A673 (cell line): ENCODE measurements around the gene SLIT3. TPM values are rescaled to one million over a fixed set of nuclear protein-coding genes. Genes with fewer than 3 reads are reported as not detected.

Experiments
- BruUV-seq: library from RNA; stranded (reverse); fragments of 400-500 nt; replicated peaks from 2 replicates; lab custom pipeline; 2021; lab: Mats Ljungman, UMichigan
- CTCF ChIA-PET: fragments of 300-600 bp; sonication (Branson Sonifier 250); formaldehyde crosslinking; loops from one replicate; lab custom pipeline; 2022; ENCODE audit warnings: antibody characterized with exemption; lab: Charles Lee
- POLR2A ChIA-PET: fragments of 300-600 bp; sonication (Branson Sonifier 250); formaldehyde crosslinking; loops from one replicate; lab custom pipeline; 2022; ENCODE audit warnings: antibody characterized with exemption; ENCODE audit not compliant: low non-redundant PET; lab: Charles Lee
- DNase-seq: peaks from one replicate; pipeline ENCODE4 v3.0.0-alpha.2; 2015; ENCODE audit warnings: low spot score
- H3K27ac ChIP-seq: fragments of 200-600 bp; sonication (generic); 2 replicates; pipeline ENCODE4 v1.5.1; 2016; ENCODE audit warnings: mixed run types, low read depth, mild to moderate bottlenecking, mixed read lengths, antibody characterized with exemption, low read length; ENCODE audit not compliant: poor library complexity, severe bottlenecking
- H3K27me3 ChIP-seq: fragments of 200-600 bp; sonication (generic); replicated peaks from 2 replicates; pipeline ENCODE4 v1.6.1; 2017; ENCODE audit warnings: mixed run types, low read depth, mild to moderate bottlenecking, mixed read lengths, antibody characterized with exemption, low read length; ENCODE audit not compliant: insufficient read depth, poor library complexity
- H3K36me3 ChIP-seq: fragments of 200-600 bp; sonication (generic); 2 replicates; pipeline ENCODE4 v1.6.1; 2016; ENCODE audit warnings: mixed run types, mild to moderate bottlenecking, mixed read lengths, antibody characterized with exemption, low read length; ENCODE audit not compliant: insufficient read depth, poor library complexity, severe bottlenecking
- H3K4me1 ChIP-seq: fragments of 200-600 bp; sonication (generic); 2 replicates; pipeline ENCODE4 v1.6.1; 2017; ENCODE audit warnings: mixed run types, mild to moderate bottlenecking, mixed read lengths, antibody characterized with exemption, low read length; ENCODE audit not compliant: insufficient read depth, poor library complexity, severe bottlenecking
- H3K4me3 ChIP-seq: fragments of 200-600 bp; sonication (generic); 2 replicates; pipeline ENCODE4 v1.5.1; 2016; ENCODE audit warnings: low read depth, mixed run types, mild to moderate bottlenecking, mixed read lengths, low read length; ENCODE audit not compliant: poor library complexity, severe bottlenecking
- H3K9me3 ChIP-seq: fragments of 200-600 bp; sonication (generic); 2 replicates; pipeline ENCODE4 v1.6.1; 2016; ENCODE audit warnings: mixed run types, low read depth, mild to moderate bottlenecking, mixed read lengths, antibody characterized with exemption, low read length; ENCODE audit not compliant: poor library complexity, severe bottlenecking
- EZH2 ChIP-seq: fragments of 200-600 bp; sonication (generic); IDR thresholded peaks from 2 replicates; pipeline ENCODE4 v1.6.1; 2017; ENCODE audit warnings: borderline replicate concordance, low read depth, mild to moderate bottlenecking, mixed read lengths, antibody characterized with exemption, low read length; ENCODE audit not compliant: poor library complexity, severe bottlenecking
- intact Hi-C: fragments of 100-400 bp; cut with micrococcal nuclease; formaldehyde crosslinking; loops from one replicate; pipeline ENCODE4 v1.10.0; 2022; ENCODE audit not compliant: unreplicated experiment
- total RNA-seq: library from RNA; stranded (reverse); gene quantifications from 2 replicates; pipeline ENCODE4 v1.2.3, GENCODE V29; 2021
- TF ChIP-seq, protein P1 (sequence below): fragments of 300-800, 200-600 bp; sonication (generic); conservative IDR thresholded peaks from 2 replicates; pipeline ENCODE4 v1.5.1; 2017; ENCODE audit warnings: low read depth, mild to moderate bottlenecking, antibody characterized with exemption, low read length, moderate library complexity, mixed read lengths

The SLIT3 gene
- total RNA-seq, 1 experiment from 2014 or later, result not detected

GRCh38 chr5:169248996-169249395, 51.9 kb downstream of the SLIT3 start:
- intact Hi-C loops, result no loop called here
- H3K27me3 ChIP-seq, result peaks cover 55% of the 10 kb centered on the region
- ChIA-PET CTCF (no interaction called here), POLR2A (no interaction called here)
- no peaks in the 10 kb centered on the region for H3K9me3 ChIP-seq
- H3K4me3 ChIP-seq, result no peak overlapping the region
- BruUV-seq, result no TSS peak
- no peak for TF ChIP-seq EZH2
- TF ChIP-seq, protein P1, sequence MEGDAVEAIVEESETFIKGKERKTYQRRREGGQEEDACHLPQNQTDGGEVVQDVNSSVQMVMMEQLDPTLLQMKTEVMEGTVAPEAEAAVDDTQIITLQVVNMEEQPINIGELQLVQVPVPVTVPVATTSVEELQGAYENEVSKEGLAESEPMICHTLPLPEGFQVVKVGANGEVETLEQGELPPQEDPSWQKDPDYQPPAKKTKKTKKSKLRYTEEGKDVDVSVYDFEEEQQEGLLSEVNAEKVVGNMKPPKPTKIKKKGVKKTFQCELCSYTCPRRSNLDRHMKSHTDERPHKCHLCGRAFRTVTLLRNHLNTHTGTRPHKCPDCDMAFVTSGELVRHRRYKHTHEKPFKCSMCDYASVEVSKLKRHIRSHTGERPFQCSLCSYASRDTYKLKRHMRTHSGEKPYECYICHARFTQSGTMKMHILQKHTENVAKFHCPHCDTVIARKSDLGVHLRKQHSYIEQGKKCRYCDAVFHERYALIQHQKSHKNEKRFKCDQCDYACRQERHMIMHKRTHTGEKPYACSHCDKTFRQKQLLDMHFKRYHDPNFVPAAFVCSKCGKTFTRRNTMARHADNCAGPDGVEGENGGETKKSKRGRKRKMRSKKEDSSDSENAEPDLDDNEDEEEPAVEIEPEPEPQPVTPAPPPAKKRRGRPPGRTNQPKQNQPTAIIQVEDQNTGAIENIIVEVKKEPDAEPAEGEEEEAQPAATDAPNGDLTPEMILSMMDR, result no peak
- no peak for DNase-seq
- H3K27ac ChIP-seq, result no peak overlapping the region
- no peaks in the 10 kb centered on the region for H3K4me1 ChIP-seq
- H3K36me3 ChIP-seq, result no peaks in the 10 kb centered on the region

GRCh38 chr5:169248550-169248949, 52.4 kb downstream of the SLIT3 start:
- ChIA-PET POLR2A (no interaction called here), CTCF (no interaction called here)
- Histone ChIP-seq H3K36me3 (no peaks in the 10 kb centered on the region), H3K27me3 (peaks cover 55% of the 10 kb centered on the region), H3K4me3 (no peak overlapping the region), H3K4me1 (no peaks in the 10 kb centered on the region), H3K27ac (no peak overlapping the region), H3K9me3 (no peaks in the 10 kb centered on the region)
- DNase-seq, result no peak
- no TSS peak for BruUV-seq
- intact Hi-C loops, result no loop called here
- no peak for TF ChIP-seq EZH2
- TF ChIP-seq, protein P1, result no peak

GRCh38 chr5:169244812-169245211, 56.1 kb downstream of the SLIT3 start:
- H3K4me3 ChIP-seq, result no peak overlapping the region
- intact Hi-C loops, result no loop called here
- BruUV-seq, result no TSS peak
- no peaks in the 10 kb centered on the region for H3K4me1 ChIP-seq
- no peak for DNase-seq
- POLR2A ChIA-PET, result no interaction called here
- peaks cover 22% of the 10 kb centered on the region for H3K27me3 ChIP-seq
- no peak overlapping the region for H3K27ac ChIP-seq
- CTCF ChIA-PET, result interaction anchor here (0.6 kb wide), 1 partner anchor 493 kb away, joined by 3 read pairs; no protein-coding TSS in a partner anchor
- no peaks in the 10 kb centered on the region for H3K9me3 ChIP-seq
- H3K36me3 ChIP-seq, result no peaks in the 10 kb centered on the region
- TF ChIP-seq, protein P1, result no peak
- no peak for TF ChIP-seq EZH2
